GM19193 (cell line): ENCODE results near the gene P2RY8.

Experiments used
- POLR2A ChIP-seq: IDR thresholded peaks from 4 replicates; pipeline ENCODE4 v1.6.1; 2011; ENCODE audit not compliant: insufficient read depth, insufficient read length; ENCODE audit errors: extremely low read depth

Gene P2RY8

GRCh38 chrX:1462596-1463251 is 74.3 kb downstream of the P2RY8 start:
- TF ChIP-seq POLR2A: no peak

DNA sequence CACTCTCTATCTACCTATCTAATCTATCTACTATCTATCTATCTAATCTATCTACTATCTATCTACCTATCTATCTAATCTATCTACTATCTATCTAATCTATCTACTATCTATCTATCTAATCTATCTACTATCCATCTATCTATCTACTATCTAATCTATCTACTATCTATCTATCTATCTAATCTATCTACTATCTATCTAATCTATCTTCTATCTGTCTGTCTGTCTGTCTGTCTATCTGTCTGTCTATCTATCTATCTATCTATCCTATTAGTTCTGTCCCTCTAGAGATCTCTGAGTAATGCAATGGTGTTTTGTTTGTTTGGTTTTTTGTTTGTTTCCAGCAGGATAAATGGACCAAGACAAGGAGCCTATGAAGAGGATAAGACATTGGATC is 74.9 kb downstream of the P2RY8 start:
- TF ChIP-seq POLR2A: no peak

- TF ChIP-seq POLR2A: no peak
Observed at GRCh38 chrX:1455948-1456280, 81.1 kb downstream of the P2RY8 start.

GRCh38 chrX:1453951-1454785 is 82.8 kb downstream of the P2RY8 start:
- no peak for TF ChIP-seq POLR2A

- peak; percentile 48 for TF ChIP-seq POLR2A
Observed at GRCh38 chrX:1453395-1453783, 83.6 kb downstream of the P2RY8 start.

- peak; percentile 97 for TF ChIP-seq POLR2A
Observed at GRCh38 chrX:1452516-1453394, 84.2 kb downstream of the P2RY8 start, which contains the start of gene ASMTL. Gene ASMTL, minus strand, starts transcription at chrX:1452909. Its CDS starts 69 bp downstream, at chrX:1452840.

- TF ChIP-seq POLR2A: no peak
Observed at GRCh38 chrX:1451661-1452515, 85.1 kb downstream of the P2RY8 start.

DNA sequence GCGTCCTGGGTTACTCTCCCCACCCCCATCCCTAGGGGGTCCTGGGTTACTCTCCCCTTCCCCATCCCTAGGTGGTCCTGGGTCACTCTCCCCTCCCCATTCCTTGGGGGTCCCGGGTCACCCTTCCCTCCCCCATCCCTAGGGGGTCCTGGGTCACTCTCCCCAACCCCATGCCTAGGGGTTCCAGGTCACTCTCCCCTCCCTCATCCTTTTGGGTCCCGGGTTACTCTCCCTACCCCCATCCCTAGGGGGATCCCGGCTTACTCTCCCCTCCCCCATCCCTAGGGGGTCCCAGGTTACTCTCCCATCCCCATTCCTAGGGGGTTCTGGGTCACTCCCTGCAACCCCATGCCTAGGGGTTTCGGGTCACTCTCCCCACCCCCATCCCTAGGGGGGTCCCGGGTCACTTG is 85.7 kb downstream of the P2RY8 start:
- no peak for TF ChIP-seq POLR2A

- TF ChIP-seq POLR2A: no peak
Observed at GRCh38 chrX:1450361-1451161, 86.4 kb downstream of the P2RY8 start.

DNA sequence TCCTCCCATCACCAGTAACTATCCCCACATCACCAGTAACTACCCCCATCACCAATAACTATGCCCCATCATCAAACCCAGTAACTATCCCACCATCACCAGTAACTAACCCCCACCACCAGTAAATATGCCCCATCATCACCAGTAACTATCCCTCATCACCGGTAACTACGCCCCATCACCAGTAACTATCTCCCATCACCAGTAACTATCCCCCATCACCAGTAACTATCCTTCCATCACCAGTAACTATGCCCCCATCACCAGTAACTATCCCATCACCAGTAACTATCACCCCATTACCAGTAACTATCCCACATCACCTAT is 87.2 kb downstream of the P2RY8 start:
- no peak for TF ChIP-seq POLR2A

- no peak for TF ChIP-seq POLR2A
Observed at GRCh38 chrX:1449036-1449822, 87.8 kb downstream of the P2RY8 start.

- TF ChIP-seq POLR2A: no peak
Observed at GRCh38 chrX:1444561-1445500, 92.2 kb downstream of the P2RY8 start.

DNA sequence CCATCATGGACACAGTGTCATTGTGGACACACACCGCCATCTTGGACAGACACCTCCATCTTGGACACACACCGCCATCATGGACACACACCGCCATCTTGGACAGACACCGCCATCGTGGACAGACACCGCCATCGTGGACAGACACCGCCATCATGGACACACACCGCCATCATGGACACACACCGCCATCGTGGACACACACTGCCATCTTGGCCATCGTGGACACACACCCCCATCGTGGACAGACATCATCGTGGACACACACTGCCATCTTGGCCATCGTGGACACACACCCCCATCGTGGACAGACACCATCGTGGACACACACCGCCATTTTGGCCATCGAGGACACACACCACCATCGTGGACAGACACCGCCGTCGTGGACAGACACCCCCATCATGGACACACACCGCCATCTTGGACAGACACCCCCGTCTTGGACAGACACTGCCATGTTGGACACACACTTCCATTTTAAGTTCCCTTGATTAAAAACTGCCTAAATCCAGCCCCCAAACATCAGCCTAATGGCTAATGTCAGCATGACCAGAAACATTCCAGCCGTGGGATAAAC is 93.4 kb downstream of the P2RY8 start:
- TF ChIP-seq POLR2A: no peak
